Endometrial microvascular endothelial cells (primary cell): Measurements from ENCODE around the gene CYP1B1. TPM values are rescaled to one million over a fixed set of nuclear protein-coding genes. Genes with fewer than 3 reads are reported as not detected.

Experiments
- in situ Hi-C: cut with HindIII; loops from 2 replicates; pipeline ENCODE4 v1.10.0; 2017; ENCODE audit warnings: low sequenced_read_pairs, low pct_unique_long_range_greater_than_20kb; ENCODE audit errors: inconsistent ontology term
- total RNA-seq: library from RNA; depleted of rRNA; stranded (reverse); fragments of >200 nt; gene quantifications from one replicate; pipeline ENCODE4 v1.2.3, GENCODE V29; 2015; ENCODE audit errors: inconsistent ontology term

The CYP1B1 gene
- total RNA-seq, 1 donor from 2014 or later = 0.28 TPM

GRCh38 chr2:38079116-38080052 is 3.4 kb upstream of the CYP1B1 start:
- in situ Hi-C loops = no loop called here

GRCh38 chr2:38077431-38077769 is 1.4 kb upstream of the CYP1B1 start:
- in situ Hi-C loops = no loop called here

- in situ Hi-C loops = no loop called here
These were observed 919 bp upstream of the CYP1B1 start for GRCh38 chr2:38076710-38077430.

DNA sequence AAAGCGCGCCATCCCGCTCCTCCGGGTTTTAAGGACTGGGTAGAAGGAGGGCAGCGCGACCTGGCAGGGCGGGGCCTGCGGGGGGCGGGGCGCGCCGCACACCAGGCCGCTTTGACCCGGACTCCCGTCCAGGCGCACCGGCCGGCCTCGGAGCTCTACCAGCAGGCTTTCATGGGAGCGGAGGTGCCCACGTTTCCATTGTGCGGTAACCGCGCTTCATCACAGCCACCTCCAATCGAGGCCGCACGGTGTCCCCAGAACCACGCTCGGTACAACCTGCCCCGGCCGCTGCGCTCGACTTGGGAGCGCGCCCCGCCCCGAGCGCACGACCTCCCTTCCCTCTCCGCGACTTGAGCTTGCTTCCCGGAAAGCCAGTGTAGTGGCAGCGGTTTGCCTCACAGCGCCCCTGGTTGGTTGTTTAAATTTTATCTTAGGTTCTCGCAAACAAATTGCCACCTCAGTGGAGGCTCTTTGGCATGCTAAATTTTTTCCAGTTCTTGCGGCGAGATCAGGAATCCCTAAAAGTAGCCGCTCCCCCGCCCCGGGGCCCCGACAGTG is 280 bp upstream of the CYP1B1 start:
- in situ Hi-C loops = no loop called here

DNA sequence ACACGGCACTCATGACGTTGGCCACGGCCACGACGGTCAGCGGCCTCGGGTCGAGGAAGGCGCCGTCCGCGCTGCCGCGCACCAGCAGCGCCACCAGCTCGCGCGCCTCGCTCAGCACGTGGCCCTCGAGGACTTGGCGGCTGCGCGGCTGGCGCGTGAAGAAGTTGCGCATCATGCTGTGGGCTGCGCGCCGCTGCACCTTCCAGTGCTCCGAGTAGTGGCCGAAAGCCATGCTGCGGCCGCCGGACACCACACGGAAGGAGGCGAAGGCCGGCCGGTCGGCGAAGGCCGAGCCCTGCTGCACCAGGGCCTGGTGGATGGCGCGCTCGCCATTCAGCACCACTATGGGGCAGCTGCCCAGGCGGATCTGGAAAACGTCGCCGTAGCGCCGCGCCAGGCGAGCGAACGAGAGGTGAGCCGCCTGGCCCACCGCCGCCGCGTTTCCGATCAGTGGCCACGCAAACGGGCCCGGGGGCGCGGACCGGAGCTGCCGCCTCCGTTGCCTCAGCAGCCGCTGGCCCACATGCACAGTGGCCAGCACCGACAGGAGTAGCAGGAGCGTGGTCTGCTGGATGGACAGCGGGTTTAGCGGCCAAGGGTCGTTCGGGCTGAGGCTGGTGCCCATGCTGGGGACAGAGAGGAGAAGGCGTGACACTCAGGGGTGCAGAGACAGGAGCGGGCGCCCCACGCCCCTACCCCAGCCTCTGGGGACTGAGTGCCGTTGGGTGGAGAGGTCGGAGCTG is 1.0 kb downstream of the CYP1B1 start:
- in situ Hi-C loops = no loop called here

DNA sequence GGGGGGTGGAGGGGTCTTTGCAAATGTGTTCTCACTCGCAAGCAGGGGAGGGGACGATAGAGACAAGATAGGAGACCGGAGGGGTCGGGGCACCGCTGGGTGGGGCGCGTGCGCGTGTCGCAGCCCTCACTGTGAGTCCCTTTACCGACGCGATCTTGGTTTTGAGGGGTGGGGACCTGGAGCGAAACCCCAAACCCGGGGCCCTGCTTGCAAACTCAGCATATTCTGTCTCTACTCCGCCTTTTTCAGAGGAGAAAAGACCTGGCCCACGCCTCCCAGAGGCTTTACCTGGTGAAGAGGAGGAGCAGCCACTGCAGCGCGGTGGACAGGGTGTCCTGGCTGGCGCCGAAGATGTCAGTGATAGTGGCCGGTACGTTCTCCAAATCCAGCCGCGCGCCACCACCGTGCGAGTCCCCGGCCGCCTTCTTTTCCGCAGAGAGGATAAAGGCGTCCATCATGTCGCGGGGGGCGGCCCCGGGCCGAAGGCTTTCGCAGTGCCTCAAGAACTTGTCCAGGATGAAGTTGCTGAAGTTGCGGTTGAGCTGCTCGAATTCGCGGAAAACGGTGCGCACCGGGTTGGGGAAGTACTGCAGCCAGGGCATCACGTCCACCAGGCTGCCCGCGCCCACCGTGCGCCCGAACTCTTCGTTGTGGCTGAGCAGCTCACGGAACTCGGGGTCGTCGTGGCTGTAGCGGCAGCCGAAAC is 1.7 kb downstream of the CYP1B1 start:
- in situ Hi-C loops = no loop called here

DNA sequence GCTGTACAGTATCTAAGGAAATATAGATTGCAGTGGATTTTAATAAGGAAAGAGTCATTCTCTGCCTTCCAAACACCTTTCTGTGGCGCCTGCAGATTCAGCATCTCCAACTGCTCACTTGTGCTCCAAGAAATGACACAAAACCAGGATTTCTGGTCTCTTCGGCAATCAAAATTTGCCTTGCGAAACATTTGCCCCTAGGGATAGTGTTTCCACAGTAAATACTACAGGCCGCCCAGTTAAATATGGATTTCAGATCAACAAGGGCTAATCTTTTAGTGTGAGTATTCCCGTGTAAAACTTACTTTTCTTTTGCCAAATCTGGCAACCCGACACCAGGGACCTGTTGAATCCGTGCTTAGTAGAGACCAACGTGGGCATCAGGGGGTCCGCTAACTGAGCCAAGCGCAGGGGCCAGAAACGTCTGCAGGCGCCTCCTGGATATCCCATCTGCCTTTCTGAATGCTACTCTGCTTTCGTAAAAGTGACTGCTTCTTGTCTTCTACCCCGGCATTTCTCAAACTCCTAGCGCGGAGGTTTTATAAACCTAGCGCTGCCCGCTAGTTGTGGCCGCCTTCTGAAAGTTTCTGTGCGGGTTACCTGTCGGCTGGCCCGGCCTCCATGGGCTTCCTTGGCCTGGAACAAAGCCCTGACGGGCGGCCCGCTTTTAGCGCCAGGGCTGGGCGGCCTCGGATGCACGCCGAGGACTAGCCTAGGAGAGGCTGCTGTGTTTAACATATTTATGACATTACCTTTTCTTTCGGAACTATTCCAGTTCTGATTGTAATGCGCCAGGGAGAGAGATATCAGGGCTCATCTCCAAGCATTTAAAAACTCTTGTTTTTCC is 2.5 kb downstream of the CYP1B1 start:
- in situ Hi-C loops = no loop called here

DNA sequence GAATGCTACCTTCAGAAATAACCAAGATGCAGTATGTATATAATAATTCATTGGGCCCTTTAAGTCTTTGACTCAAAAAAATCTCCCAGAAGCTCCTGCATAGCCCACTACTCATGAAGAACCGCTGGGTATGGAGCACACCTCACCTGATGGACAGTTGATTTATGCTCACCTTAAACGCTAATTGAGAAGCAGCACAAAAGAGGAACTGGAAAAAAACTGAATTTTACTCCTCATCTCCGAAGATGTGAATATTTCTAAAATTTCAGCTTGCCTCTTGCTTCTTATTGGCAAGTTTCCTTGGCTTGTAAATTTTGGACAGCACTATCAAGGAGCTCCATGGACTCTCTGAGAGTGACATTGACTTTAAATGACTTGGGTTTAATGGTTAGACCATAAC is 5.5 kb downstream of the CYP1B1 start:
- in situ Hi-C loops = no loop called here

- in situ Hi-C loops = no loop called here
These were observed 7.7 kb downstream of the CYP1B1 start for GRCh38 chr2:38068234-38068633.

DNA sequence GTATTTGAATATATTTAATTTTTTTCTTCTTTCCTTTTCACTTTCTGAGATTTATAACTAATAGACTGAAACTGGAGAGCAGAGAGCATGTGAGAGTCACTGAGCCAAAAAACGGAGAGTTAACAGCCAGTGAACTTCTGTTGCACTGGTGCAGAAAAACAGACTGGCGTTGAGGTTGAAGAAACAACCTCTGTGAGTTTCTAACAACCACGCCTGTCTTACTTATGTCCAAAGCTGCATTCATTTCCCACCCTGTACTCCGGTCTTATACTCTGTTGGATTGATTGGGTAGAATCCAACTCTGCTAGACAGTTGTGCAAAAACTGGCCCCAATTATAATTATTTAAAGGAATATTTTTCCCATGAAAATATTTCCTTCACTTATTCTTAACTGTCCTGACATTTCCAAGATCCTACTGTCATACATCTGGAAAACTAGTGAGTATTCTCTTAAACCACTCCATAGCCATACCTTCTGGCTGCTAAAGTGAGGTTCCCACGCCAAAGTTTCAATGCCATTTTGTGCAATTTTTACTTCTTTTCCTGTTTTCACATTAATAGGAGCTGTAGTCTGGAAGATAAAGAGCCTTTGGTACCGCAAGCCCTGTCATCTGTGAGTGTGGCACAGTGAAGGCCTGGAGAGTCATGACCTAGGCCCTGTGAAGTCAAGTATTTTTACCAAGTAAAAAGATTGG is 9.4 kb downstream of the CYP1B1 start:
- in situ Hi-C loops = no loop called here

DNA sequence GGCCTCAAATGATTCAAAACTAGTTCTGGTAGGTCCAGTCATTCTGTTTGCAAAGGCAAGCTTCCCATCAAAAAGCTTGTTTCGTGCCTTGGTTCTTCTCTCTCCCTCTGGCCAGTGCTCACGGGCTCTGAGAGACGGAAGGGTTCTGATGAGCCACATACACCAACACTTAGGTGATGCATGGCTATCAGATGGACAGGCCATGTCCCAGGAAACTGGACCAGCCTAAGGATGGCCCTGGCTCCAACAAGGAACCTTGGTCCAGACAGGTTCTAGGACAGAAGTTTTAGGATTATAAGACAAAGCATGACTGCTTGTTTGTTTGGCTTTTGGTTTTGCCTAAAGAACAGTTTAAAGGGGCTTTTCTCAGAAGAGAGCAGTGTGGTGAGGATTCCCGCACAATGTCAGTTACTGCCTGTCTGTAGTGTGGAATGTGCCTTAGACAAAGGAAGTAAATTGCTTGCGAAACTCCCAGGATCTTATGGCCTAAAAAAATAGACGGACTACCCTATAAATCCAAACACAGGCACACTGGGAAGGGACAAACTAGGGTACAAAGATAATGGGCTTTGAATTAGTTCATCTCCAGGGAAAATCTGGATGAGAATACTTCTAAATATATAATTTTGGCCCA is 10.3 kb downstream of the CYP1B1 start:
- in situ Hi-C loops = no loop called here

DNA sequence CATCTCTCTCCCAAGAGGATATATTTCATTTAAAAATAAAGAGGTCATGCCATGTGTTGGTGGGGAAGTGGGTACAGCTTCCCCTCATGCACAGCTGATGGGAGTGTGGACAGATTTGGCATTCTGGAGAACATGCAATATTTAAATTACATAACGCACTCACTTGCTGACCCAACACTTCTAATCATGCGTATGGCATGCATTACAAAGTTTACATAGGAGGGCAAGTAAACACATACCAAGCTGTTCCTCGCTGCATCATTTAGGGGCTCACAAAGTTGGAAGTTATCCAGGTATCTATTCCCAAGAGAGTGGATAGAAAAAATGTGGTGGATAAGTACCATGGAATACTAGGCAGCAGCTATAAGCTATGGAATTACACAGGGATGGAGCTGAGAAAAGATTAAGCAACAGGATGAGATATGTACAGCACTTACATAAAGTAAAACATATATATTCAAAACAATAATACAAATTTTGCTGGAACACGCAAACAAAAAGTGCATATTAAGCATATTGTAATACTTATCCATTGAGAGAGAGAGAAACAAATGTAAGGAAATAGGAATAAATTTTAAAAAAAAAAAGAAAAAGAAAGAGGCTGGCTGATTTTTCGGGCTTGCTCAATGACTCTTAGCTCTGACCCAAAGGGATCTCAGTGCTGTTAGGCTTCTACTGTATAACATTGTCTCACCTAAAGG is 11.0 kb downstream of the CYP1B1 start:
- in situ Hi-C loops = no loop called here

DNA sequence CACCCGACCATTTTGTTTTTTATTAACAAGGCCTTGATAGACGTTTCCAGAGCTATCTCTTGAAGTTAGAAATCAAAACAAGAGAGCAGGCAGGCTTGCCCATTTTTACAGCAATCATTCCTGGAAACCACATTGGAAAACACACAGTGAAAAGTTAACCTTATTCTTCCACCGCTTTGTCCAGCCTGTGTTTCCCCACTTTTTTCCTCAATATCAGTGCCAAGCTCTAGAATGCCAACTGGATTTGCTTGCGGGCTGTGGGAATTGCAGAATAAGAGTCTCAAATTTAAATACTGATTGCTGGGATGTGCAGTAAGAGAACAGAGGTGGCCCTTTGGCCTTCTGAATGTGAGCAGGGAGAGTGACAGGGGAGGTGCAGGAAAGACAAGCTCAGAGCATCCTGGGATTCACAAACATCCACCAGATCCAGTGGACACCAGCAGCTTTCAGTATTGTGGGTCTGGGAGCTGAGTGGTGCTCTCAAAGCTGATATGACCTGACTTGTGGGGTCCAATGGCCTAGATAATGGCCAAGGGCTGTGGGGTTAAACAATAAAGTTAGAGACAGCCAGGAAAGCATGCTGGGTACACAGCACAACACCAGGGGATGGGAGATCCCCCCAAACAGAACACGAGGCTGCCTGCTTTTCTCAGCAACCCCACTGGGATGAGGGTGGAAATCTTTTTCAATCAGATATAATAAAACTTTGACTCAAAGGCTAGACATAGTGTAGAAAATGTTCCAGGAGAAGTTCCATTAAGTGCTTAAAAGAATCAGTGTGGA is 15.5 kb downstream of the CYP1B1 start:
- in situ Hi-C loops = no loop called here

DNA sequence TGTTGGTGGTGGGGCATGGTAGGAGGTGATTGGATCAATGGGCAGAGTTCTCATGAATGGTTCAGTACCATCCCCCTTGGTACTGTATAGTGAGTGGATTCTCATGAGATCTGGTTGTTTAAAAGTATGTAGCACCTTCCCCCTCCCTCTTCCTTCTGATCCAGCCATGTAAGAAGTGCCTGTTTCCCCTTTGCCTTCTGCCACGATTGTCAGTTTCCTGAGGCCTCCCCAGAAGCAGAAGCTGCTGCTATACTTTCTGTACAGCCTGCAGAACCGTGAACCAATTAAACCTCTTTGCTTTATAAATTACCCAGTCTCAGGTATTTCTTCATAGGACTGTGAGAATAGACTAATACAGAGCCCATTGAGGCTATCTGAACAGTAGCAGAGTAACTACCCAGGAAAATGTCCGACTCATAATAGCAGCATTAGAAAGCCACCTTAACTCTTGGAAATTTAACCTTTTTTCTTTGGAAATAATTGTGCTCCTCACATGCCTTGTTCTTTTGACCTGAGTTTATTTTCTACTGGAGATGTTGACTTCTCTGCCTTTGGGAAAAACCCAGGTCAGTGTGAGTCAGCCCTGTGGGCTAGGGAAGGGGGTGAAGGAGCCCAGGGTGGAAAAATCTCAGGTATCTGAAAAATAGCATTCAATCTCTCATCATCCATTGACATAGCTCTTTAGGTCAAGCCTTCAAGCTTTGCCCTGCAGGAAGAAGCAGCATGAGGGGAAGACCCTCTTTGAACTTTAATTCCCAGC is 18.1 kb downstream of the CYP1B1 start:
- in situ Hi-C loops = no loop called here

DNA sequence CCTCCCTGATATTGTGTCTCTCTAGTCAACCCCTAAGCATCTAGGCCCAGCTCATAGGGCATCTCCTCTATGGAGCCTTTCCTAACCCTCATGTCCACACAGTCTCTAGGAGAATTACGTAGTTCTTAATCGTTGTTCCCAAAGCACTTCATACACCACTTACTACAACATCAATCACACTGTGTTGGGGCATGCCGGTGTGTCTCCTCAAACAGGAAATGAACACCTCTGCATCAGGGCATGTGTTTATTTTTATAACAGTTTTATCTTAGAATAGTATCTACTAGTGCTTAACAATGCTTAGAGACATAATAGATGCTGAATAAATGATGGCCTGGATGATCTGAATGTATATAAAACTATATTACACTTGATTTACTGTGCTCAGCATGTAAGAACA is 19.7 kb downstream of the CYP1B1 start:
- in situ Hi-C loops = no loop called here
